GM18526 (cell line): ENCODE measurements around the gene CCDC85A.

Experiments used
- POLR2A ChIP-seq: IDR thresholded peaks from 3 replicates; pipeline ENCODE4 v1.6.1; 2011; ENCODE audit not compliant: insufficient read length; ENCODE audit errors: extremely low read depth

CCDC85A gene

DNA sequence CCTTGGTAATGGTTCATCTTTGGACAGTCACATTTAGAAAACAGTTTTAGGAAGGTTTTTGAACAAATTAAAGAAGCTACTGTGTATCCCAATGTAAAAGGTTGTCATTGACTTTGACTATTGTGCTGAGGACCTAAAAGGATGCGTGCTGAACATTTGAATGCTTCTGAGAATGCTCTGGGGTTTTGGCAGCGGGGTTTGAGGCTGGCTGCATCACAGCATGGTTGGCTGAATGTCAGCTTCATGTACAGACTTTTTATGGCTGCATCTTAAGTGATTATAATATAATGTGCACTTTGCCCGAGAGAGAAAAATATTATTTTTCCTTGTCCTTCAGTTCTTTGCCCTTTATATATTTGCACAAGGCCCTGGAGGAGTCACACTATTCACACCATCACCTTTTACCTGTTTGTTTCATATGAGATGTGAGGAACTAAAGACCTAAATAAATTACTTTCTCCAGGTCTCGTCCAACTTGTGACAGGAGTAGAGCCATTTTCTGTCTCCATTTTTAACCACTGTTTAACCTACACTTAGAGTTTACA is 125.9 kb downstream of the CCDC85A start:
- no peak for TF ChIP-seq POLR2A

DNA sequence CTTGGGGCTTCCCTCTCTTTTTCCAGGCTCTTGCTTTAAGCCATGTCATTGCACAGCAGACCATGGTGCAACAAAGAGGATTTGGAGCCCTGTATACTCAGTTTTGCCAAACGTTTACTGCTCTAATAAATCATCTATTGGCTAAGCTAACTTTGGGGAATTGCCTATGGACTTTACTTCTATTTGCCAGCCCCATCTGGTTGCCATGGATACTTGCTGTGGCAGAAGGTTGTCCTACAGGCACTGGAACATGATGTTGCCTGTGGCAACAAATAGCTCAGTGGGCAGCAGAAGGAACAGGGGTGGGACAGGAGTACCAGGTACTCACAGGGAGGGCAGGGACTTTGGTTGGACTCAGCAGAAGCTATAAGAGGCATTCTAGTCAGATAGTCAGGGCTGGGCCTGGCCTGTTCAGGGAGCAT is 129.7 kb downstream of the CCDC85A start:
- no peak for TF ChIP-seq POLR2A

DNA sequence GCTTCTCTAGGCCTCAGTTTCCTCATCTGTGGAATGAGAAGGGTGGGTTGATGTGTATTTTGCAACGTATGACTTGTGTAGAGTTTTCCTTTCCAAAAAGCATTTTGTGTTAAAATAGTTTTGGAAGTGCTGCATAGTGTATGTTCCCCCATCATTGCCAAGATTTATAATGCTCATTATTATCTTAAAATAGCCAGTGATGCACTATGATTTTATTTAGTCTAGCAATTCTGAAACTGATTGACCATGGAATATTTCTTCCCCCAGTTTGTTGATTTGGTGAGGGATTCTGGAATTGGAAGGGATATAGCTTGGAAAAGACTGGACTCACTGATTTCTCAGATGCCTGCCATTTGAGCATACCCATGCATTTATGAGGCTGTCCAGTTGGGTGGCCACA is 130.6 kb downstream of the CCDC85A start:
- TF ChIP-seq POLR2A, result no peak

DNA sequence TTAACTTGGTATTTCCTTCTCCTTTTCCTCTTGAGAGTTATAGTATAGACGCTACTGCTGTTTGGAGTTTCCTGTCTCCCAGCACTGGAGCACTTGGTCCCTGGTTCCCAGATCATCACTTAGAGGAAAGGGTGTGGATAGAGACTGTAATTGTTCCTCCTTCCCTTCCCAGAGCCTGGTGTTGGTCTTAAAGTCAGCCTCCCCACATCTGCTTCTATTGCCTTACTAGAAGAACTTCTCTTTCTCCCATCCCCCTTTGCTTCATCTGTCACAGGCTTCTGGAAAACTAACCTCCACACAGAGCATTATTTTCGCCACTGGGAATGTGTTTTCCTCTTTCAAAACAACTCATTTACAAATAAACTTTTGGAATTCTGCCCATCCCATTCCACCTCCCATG is 131.0 kb downstream of the CCDC85A start:
- TF ChIP-seq POLR2A, result no peak

DNA sequence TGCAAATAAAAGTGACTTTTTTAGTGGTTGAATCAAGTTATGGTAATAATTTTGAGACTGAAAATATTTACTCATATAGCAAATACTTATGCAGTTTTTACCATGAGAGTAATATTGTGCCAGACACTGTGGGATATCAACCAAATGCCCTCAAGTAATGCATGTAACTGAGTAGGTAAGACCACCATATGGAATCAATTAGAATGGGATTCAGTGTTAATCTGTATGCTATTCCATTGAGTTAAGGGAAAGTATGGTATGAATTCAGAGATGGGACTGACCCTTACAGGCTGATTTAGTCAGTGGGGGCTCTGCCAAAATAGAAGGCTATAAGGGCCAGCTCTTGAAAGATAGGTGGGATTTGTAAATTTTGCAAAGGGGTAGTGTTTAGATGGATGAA is 131.6 kb downstream of the CCDC85A start:
- no peak for TF ChIP-seq POLR2A

DNA sequence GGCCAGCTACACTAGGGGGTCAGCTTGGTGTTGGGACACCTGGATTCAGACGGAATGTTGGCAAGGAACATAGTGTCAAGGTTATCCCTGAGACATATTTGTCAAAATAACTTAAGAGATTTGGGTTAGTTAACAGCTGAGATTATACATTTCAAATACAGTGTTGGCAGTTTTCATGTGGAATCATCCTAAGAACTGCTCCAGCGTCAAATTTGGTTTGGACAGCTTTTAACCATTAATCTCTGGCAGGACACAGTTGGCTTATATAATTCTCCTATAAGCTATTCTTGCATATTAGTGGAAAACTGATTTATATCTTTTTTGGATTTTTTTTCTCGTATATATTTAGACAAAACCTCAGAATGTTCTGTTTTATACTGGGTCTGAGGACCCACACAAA is 132.2 kb downstream of the CCDC85A start:
- TF ChIP-seq POLR2A, result no peak

DNA sequence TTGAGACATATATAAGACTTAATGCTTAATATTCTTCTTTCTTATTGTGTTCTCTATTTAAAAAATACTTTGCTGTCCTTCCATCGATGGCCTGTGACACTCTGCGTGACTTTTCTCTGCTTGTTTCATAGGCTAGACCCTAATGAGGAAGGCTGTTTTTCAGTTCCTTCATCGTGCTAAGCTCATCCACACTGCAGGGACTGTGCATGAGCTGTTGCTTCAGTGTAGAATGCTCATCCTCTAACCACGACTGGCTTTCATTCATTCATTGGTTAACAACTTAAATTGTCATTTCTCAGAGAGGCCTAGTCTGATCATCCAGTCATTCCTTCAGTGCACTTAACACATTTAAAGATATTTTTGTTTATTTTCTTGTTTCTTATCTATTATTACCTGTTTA is 134.4 kb downstream of the CCDC85A start:
- no peak for TF ChIP-seq POLR2A

DNA sequence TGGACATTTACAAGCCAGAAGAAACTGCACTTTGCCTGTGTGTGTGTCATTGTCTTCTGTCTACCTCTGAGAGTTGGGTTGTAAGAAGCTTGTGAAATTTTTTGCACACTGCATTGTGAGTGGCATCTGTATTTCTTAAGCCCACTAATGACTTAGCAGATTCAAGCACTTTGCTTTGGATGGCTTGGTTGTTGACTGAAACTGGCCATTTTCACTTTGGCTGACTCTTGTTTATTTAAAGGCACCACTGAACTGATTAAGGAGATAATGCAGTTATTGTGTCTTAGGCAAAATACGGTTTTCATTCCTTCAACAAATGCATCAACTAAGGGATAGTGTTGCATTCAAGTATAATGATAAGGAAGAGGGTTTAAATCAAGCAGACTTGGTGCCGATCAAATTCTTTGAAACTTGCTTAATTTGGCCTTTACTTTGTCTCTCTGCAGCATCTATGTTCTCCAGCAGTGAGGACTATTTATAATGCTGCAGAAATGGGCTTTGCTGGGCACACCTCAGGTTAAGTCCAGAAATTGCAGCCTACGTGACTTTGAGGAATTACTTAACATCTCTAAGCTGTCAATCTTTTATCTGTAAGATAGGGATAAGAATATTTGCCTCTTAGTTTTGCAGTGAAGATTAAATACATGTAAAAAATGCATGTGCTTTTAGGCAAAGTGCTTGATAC is 142.0 kb downstream of the CCDC85A start:
- no peak for TF ChIP-seq POLR2A

DNA sequence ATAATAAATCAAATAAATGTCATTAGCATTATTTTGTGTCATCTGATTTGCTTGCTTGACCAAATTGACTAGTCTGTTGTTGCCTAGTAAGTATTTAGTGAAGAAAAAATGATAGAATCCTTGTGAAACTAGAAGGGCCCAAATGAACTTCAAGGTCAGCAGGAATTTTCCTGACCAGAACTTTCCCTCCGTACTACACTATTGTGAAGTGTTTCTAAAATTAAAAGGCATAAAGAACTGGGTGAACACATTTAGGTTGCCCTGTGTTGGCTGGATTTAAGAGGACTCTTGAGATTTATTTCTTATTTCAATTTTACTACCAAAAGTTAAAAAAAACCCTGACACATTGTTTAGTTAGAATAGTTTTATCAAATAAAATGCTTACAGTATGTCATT is 142.6 kb downstream of the CCDC85A start:
- no peak for TF ChIP-seq POLR2A

DNA sequence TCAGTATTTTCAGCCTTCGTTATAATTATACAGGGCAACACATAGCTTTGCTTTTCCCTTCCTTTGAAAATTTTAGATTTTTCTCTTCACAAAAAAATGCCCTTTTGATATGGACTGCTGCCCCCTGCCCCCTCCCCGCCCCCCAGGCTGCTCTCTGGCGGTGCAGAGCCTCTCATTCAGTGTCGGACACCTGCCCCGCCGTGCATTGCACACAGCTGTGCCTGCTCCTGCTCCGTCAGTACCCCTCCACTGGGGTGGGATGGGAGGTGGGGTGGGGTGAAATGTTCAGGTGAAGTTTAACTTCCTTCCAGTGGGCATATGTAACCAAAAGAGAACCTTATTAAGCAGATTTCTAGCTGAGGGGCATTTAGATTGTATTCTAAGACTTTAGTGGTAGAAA is 148.0 kb downstream of the CCDC85A start:
- TF ChIP-seq POLR2A, result no peak

DNA sequence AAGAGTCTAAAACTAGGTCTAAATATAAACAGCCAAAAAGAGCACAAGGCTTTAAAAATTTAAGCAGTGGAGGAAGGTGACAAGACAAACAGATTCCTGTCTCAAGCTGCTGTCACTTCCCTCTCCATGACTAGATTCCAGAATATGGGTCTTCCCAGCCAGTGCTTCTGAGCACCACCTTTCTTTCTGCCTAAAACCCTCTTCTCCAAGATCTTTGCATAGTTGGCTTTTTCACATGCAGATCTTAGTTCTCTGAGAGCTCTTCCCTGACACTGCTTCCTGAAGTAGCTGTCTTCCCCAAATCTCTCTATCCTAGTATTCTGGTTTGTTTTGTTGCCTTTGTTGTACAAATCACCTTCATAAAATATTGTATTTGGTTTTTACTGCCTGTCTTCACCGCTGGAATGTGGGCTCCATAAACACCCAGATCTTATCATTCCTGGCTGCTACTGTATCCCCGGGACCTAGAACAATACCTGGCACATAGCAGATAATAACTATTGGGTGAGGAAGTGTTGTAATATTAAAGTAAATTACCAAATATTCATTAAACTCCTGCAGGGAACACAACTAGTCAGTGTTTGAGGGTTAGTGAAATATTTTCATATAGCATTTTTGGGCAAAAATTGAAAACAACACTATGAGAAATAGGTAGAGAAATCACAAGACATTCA is 150.2 kb downstream of the CCDC85A start:
- no peak for TF ChIP-seq POLR2A

DNA sequence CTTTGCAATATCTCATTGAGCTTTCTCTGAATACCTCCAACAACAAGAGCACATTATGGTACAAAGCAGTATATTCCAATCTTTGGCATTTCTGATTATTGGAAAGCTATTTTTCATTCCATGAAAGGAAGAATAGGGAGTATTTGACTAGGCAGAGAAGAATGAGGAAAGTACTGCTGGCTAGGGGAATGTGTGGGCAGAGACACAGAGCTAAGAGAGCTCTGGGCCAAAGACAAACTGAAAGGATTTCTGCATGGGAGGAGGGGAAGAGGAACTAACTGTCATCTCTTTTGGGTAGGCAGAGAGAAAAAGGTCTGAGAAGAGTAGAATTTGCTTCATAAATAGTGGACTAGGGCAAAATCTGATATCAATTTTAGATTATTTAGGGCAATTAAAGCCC is 150.8 kb downstream of the CCDC85A start:
- TF ChIP-seq POLR2A, result no peak

DNA sequence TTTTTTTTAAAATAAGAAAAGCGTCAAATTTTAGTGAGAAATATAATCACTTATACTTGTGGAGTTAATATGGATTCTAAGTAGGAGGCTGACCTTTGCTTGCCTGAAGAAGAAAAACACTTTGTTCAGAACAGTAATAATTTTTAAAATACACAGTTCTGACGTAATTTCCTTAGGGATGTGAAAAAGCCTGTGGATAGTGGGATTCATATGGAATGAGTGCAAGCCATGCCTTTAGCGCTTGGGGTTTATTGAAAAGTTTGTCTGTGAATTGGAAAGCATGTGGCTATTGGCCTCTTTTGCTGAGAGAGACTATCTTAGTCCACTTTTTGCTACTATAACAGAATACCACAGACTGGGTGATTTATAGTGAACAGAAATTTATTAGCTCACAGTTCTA is 151.3 kb downstream of the CCDC85A start:
- TF ChIP-seq POLR2A, result no peak

DNA sequence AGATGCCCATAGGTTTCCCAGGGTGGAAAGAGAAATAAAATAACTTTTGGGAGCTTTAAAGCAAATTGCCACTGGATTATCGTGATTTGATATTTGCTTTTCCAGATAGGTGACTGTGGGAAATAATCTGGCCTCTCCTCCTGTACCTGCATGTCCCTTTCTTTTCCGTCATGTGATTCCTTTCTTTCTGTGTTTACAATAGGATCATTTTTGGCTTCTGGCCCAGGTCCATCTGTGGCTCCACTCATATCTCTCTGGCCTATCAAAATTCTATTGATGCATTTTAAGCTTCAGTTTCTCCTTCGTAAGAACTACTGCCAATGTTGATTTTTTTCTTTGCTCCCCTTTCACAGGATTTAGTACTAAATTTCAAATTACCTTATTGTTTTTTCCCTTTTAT is 153.6 kb downstream of the CCDC85A start:
- no peak for TF ChIP-seq POLR2A

DNA sequence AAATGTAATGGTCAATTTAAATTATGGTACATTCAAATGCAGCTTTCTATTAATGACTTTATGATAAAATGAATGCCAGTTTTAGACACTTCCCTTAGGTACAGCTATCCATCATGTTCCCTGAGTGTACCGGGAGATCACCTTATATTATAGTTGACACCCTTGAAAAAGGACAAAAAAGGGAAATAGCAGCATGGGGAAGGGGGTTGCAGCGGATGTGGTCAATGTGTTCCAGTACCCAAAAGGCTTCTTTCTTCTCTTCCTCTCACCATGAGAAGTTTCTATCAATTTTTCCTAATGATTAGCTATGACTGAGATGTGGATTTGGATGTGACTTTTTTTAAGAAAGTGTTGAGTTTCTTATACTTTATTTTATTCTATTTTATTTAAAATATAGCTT is 154.4 kb downstream of the CCDC85A start:
- no peak for TF ChIP-seq POLR2A

DNA sequence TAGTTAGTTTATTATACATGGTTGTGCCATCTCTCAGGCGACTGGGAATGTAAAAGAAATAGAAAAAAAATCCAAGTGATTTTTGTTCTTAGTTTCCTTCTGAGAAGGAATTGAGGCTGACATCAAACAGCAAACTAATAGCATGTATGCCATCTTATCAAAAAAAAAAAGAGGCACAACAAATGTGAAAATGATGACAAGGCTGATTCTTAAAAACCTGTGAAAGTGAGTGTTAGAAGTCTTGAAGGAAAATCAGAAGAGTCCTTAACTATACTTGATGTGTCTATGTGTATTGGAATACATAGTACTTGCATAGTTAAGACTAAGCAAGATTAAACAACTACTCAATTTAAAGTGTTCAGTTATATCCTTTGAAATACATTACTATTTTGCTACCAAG is 161.0 kb downstream of the CCDC85A start:
- TF ChIP-seq POLR2A, result no peak

DNA sequence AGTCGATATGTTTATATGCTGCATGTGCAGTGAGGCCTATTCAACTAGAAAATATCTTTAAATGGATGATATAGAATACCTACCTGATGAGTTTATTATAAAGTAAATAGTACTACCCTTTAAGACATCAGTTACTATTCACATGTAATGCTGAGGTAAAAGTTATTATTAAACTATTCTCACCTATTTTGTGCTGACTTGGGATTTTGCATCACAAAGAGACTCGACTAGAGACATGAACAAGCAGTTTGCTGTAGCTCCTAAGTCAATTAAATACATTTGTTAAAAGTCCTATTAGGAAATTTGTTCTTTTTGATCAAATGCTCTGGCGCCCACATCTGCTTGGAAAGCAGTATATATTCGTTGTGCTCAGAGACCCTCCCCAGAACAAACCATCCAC is 164.1 kb downstream of the CCDC85A start:
- TF ChIP-seq POLR2A, result no peak
